ENCODE results near the gene SERPINA3. TPM values are rescaled to one million over a fixed set of nuclear protein-coding genes. Genes with fewer than 3 reads are reported as not detected.

SERPINA3 gene
- total RNA-seq: 100 to 1,000 TPM in 1 of 2 donors, 10 to 100 TPM in 1; 24.6 to 198 TPM
- polyA plus RNA-seq (ENCODE audit: insufficient read length in 6 of 6): 1 to 10 TPM; 1.1 to 1.9 (median 1.4) TPM
- long read RNA-seq, donor 1: 0 reads
- long read RNA-seq, donor 2: 0 reads
- long read RNA-seq, donor 3: 0 reads
- long read RNA-seq, donor 4, transcript SERPINA3-201 (5 exons, 1,589 nt): major isoform, 28 of 33 reads
- long read RNA-seq, donor 4, partial matches to known transcripts: 0 of 33 reads
- long read RNA-seq, donor 4, other reads (novel, unspliced or antisense): 0 of 33 reads
- long read RNA-seq, donor 5, partial matches to known transcripts: 0 of 1 reads
- long read RNA-seq, donor 5, other reads (novel, unspliced or antisense): 0 of 1 reads
- long read RNA-seq, donor 6: 0 reads
- long read RNA-seq, donor 7: 0 reads
- long read RNA-seq, donor 8, partial matches to known transcripts: 0 of 1 reads
- long read RNA-seq, donor 8, other reads (novel, unspliced or antisense): 0 of 1 reads
- long read RNA-seq, donor 9: 0 reads
- long read RNA-seq, donor 10, transcript SERPINA3-201 (5 exons, 1,589 nt): major isoform, 236 of 301 reads
- long read RNA-seq, donor 10, transcript SERPINA3-202 (5 exons, 1,581 nt): minor isoform, 61 of 301 reads
- long read RNA-seq, donor 10, partial matches to known transcripts: 1 of 301 reads
- long read RNA-seq, donor 10, other reads (novel, unspliced or antisense): 2 of 301 reads
- long read RNA-seq, donor 11: 0 reads
- long read RNA-seq, donor 12, partial matches to known transcripts: 0 of 1 reads
- long read RNA-seq, donor 12, other reads (novel, unspliced or antisense): 0 of 1 reads

DNA sequence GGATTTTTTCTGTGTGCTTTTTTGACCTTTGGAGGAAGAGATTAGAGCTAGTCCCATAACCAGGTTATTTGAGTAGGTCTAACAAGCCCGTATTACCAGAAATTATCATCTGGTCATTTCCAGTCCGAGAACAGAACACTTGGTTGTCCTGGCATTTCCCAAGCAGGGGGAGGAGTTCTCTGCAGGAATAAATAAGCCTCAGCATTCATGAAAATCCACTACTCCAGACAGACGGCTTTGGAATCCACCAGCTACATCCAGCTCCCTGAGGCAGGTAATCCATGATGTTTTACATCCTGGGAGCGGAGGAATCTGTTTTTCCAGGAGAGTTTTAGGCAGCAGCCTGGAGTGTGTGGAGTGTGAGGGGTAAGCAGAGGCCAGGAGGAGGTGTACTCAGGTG lies at the start of gene SERPINA3:
SERPINA3 (plus strand) TSS at position 218 of the 400 bp plus-strand sequence. CDS start 2,051 bp downstream, outside the sequence.
- Histone ChIP-seq H3K4me3 (peak within 1 kb of the TSS in 1 of 2 donors; percentile 0), H3K27me3 (no peaks in the 10 kb centered on the region), H3K4me1 (no peaks in the 10 kb centered on the region), H3K36me3 (no peaks in the 10 kb centered on the region), H3K27ac (no peak within 1 kb of the TSS), H3K9me3 (peaks cover 0 to 11% of the 10 kb centered on the region in 2 donors)
- intact Hi-C loops (cut with DNase I): no loop called here
- ATAC-seq: peak; percentile 52
- TF ChIP-seq, protein P1, sequence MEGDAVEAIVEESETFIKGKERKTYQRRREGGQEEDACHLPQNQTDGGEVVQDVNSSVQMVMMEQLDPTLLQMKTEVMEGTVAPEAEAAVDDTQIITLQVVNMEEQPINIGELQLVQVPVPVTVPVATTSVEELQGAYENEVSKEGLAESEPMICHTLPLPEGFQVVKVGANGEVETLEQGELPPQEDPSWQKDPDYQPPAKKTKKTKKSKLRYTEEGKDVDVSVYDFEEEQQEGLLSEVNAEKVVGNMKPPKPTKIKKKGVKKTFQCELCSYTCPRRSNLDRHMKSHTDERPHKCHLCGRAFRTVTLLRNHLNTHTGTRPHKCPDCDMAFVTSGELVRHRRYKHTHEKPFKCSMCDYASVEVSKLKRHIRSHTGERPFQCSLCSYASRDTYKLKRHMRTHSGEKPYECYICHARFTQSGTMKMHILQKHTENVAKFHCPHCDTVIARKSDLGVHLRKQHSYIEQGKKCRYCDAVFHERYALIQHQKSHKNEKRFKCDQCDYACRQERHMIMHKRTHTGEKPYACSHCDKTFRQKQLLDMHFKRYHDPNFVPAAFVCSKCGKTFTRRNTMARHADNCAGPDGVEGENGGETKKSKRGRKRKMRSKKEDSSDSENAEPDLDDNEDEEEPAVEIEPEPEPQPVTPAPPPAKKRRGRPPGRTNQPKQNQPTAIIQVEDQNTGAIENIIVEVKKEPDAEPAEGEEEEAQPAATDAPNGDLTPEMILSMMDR (IDR thresholded peaks at IDR 0.05): no peak
- DNase-seq: peak in 1 of 4 donors; percentile 24

DNA sequence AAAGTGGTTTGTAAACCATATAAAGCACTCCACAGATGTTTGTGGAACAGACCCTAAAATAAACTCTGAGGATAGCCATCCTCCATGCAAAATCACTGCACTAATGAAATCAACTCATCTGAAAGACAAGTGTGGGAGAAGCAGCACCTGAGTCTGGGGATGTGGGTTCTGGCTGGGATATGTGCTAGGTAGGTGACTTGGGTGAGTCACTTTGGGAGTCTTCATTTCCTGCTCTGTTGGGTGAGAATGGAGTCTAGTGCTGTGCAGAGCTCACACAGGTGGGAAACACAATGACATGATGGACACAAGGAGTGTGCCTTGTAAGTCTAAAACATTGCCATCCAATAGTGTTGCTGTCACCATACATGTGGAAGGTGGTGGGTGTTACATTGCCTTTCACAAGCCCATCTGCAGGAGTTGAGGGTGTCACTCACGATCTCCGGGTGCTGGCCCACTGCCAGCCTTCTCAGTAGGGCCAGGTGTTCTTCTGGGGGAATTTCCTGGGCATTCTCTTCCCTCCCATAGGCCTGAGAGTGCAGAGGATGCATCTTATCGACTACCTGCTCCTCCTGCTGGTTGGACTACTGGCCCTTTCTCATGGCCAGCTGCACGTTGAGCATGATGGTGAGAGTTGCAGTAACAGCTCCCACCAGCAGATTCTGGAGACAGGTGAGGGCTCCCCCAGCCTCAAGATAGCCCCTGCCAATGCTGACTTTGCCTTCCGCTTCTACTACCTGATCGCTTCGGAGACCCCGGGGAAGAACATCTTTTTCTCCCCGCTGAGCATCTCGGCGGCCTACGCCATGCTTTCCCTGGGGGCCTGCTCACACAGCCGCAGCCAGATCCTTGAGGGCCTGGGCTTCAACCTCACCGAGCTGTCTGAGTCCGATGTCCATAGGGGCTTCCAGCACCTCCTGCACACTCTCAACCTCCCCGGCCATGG lies 49.0 kb upstream of the SERPINA3 start:
- TF ChIP-seq, protein P1 (IDR thresholded peaks at IDR 0.05): no peak
- H3K4me3 ChIP-seq: no peak overlapping the region
- ATAC-seq (no peak), DNase-seq (peak in 1 of 4 donors; percentile 24)
- no peaks in the 10 kb centered on the region for H3K27me3 ChIP-seq
- no peak overlapping the region for H3K27ac ChIP-seq
- H3K36me3 ChIP-seq: no peaks in the 10 kb centered on the region
- H3K4me1 ChIP-seq: no peaks in the 10 kb centered on the region
- intact Hi-C loops (cut with DNase I): no loop called here
- H3K9me3 ChIP-seq: no peaks in the 10 kb centered on the region

DNA sequence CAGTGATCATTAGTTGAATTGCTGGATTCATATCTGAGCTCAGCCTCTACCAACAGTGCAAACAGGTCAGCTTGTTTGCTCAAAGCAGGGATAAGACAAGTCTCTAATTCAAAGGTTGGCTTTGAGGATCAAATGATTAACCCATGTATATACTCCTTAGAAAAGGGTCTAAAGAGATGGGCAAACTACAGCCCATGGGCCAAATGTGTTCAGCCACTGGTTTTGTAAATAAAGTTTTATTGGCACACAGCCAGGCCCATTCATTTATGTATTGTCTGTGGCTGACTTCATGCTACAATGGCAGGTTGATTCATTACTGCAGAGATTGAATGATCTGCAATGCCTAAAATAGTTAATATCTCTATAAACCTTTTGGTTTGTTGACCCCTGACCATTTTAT lies 47.8 kb upstream of the SERPINA3 start:
- no peaks in the 10 kb centered on the region for H3K36me3 ChIP-seq

DNA sequence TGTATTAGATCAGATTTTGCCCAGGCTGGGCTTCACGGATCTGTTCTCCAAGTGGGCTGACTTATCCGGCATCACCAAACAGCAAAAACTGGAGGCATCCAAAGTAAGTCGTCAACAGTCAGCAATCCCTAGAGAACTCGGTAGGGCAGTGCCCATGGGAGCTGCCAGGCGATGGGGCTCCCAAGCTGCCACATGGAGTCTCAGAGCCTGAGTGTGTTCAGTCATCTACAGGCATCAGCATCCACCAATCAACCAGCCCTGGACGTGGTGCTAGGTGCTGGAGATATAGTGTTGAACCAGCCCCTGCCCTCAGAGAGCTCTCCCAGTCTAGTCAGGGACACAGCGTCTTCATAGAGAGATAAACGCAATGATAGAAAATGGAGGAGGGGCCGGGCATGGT lies 44.0 kb upstream of the SERPINA3 start:
- Histone ChIP-seq H3K4me3 (no peak overlapping the region), H3K4me1 (no peaks in the 10 kb centered on the region), H3K36me3 (no peaks in the 10 kb centered on the region), H3K27me3 (no peaks in the 10 kb centered on the region), H3K9me3 (no peaks in the 10 kb centered on the region), H3K27ac (no peak overlapping the region)
- TF ChIP-seq, protein P1 (IDR thresholded peaks at IDR 0.05): no peak
- ATAC-seq (no peak), DNase-seq (peak in 1 of 4 donors; percentile 10)
- intact Hi-C loops (cut with DNase I): no loop called here

More for the DNA sequence above, 47.8 kb upstream of the SERPINA3 start:
- no peak for ATAC-seq
- H3K4me1 ChIP-seq: no peaks in the 10 kb centered on the region
- TF ChIP-seq, protein P1 (IDR thresholded peaks at IDR 0.05): no peak
- H3K27me3 ChIP-seq: no peaks in the 10 kb centered on the region
- H3K4me3 ChIP-seq: no peak overlapping the region
- no peak for DNase-seq
- H3K9me3 ChIP-seq: no peaks in the 10 kb centered on the region
- intact Hi-C loops (cut with DNase I): no loop called here
- H3K27ac ChIP-seq: no peak overlapping the region
